SU-DHL-6 (cell line): Measurements from ENCODE around the gene SRGAP1.

Experiments
- EZH2phosphoT487 ChIP-seq: fragments of 200-600 bp; sonication (generic), shearing (Covaris generic); conservative IDR thresholded peaks from 2 replicates; pipeline ENCODE4 v1.6.1; 2018; ENCODE audit warnings: mild to moderate bottlenecking, antibody characterized with exemption, low read length, moderate library complexity, mixed read lengths
- TF ChIP-seq, protein P1 (sequence below): fragments of 200-600 bp; sonication (generic); IDR thresholded peaks from one replicate; pipeline ENCODE4 v1.5.1; 2017; ENCODE audit warnings: antibody characterized with exemption, mild to moderate bottlenecking, low read length, moderate library complexity; ENCODE audit not compliant: insufficient read depth, poor library complexity, severe bottlenecking

- TF ChIP-seq, protein P1, sequence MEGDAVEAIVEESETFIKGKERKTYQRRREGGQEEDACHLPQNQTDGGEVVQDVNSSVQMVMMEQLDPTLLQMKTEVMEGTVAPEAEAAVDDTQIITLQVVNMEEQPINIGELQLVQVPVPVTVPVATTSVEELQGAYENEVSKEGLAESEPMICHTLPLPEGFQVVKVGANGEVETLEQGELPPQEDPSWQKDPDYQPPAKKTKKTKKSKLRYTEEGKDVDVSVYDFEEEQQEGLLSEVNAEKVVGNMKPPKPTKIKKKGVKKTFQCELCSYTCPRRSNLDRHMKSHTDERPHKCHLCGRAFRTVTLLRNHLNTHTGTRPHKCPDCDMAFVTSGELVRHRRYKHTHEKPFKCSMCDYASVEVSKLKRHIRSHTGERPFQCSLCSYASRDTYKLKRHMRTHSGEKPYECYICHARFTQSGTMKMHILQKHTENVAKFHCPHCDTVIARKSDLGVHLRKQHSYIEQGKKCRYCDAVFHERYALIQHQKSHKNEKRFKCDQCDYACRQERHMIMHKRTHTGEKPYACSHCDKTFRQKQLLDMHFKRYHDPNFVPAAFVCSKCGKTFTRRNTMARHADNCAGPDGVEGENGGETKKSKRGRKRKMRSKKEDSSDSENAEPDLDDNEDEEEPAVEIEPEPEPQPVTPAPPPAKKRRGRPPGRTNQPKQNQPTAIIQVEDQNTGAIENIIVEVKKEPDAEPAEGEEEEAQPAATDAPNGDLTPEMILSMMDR: no peak
- TF ChIP-seq EZH2phosphoT487: no peak
These were observed 98.2 kb downstream of the SRGAP1 start for GRCh38 chr12:63942464-63943241.
